ENCODE results near the gene PPP6R2. TPM values are rescaled to one million over a fixed set of nuclear protein-coding genes. Genes with fewer than 3 reads are reported as not detected.
A peak's percentile ranks its signal among the peaks of the same experiment; 100 is the strongest.

Gene PPP6R2
- total RNA-seq, 4 donors from 2014 or later: 65.7 to 103 (median 74.0) TPM

GRCh38 chr22:50314455-50315288, 28.5 kb upstream of the PPP6R2 start:
- DNase-seq: peak; percentile 84 to 85
- H3K4me1 ChIP-seq: peaks cover 15 to 26% of the 10 kb centered on the region in 2 donors
- H3K4me3 ChIP-seq (replicated peaks in 1 of 3): no peak overlapping the region
- WGBS, 2 donors: 41 to 53% methylated on average over 18 to 30 of the region's 33 CpGs
- H3K27ac ChIP-seq: peak overlapping the region in 1 of 3 donors; percentile 33
- TF ChIP-seq CTCF (IDR thresholded peaks at IDR 0.05) (no peak), POLR2A (IDR thresholded peaks at IDR 0.05) (peak in 1 of 2 donors; percentile 7)
- no peaks in the 10 kb centered on the region for H3K27me3 ChIP-seq
- no peaks in the 10 kb centered on the region for H3K9me3 ChIP-seq
- no peaks in the 10 kb centered on the region for H3K36me3 ChIP-seq
- intact Hi-C loops (cut with DNase I): loop anchor here (5.0 kb wide), 1 partner anchor 37 kb away; no protein-coding TSS in a partner anchor

- Histone ChIP-seq H3K4me1 (peaks cover 7 to 19% of the 10 kb centered on the region in 2 donors), H3K4me3 (replicated peaks in 1 of 3) (no peak overlapping the region), H3K27me3 (no peaks in the 10 kb centered on the region), H3K36me3 (no peaks in the 10 kb centered on the region), H3K27ac (no peak overlapping the region), H3K9me3 (no peaks in the 10 kb centered on the region)
- intact Hi-C loops (cut with DNase I): no loop called here
- TF ChIP-seq POLR2A (IDR thresholded peaks at IDR 0.05) (no peak), CTCF (IDR thresholded peaks at IDR 0.05) (no peak)
- DNase-seq: no peak
- WGBS, 2 donors: 91 to 95% methylated on average over 9 to 14 of the region's 18 CpGs
Observed at GRCh38 chr22:50315289-50316113, 27.6 kb upstream of the PPP6R2 start.

DNA sequence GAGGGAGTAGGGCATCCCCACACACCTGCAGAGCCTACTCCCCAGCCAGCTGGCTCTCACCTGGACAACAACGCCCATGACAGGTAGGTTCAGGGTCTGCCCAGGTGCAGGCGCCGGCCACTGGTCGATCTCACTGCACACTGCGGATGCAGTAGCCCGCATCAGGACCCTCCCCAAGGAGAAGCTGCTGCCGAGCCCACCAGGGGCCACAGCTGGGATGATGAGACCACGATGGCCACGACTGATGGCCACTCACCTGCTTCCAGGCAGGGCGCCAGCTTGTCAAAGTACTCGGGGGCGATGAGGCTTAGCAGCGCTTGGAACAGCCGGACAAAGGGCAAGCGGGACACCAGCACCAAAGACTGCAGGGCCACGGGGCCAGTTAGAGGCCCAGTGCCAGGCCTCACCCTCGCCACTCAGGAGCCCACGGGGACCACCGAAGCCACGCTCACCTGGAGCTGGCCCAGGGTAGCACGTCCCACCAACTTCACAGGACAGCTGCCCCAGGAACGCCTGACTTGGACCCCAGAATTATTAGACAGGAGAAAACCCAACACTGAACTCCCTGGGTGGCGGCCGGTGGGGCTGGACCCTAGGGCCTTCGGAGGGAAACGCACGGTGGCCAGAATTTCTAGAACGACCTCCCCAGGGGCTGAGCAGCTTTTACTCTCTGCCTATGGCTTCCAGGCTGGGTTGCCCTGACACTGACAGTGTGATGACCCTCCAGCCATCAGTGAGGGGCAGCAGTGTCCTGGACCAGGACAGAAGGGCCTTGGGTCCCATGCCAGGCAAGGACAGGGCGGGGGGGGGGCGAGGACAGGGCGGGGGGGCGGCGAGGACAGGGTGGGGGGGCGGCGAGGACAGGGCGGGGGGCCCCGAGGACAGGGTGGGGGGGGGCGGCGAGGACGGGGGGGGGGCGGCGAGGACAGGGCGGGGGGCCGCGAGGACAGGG, 26.7 kb upstream of the PPP6R2 start:
- 80 to 91% methylated on average over 8 to 9 of the region's 45 CpGs for WGBS, 2 donors
- intact Hi-C loops (cut with DNase I): no loop called here
- DNase-seq: peak; percentile 51 to 59
- Histone ChIP-seq H3K4me3 (replicated peaks in 1 of 3) (no peak overlapping the region), H3K4me1 (peaks cover 3 to 13% of the 10 kb centered on the region in 2 donors), H3K27me3 (no peaks in the 10 kb centered on the region), H3K9me3 (no peaks in the 10 kb centered on the region), H3K36me3 (no peaks in the 10 kb centered on the region), H3K27ac (no peak overlapping the region)
- TF ChIP-seq POLR2A (IDR thresholded peaks at IDR 0.05): no peak
- TF ChIP-seq CTCF (IDR thresholded peaks at IDR 0.05): no peak

DNA sequence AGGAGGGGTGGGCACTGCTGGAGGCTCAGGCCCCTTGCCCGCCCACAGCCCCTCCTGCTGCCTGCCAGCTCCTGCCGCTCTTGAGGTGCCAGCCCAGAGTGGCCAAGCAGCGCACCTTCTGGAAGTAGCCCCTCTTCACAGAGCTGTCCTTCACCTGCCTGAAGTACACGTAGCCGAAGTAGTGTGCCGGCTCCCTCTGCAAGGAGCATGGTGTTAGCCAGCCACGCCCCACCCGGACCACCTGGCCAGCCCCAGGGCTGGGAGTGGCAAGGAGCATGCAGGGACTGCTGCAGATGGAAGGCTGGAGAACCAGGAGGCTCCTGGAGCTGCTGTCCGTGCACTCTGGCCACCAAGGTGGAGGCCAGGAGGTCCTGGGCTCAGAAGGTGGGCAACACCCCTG, 25.9 kb upstream of the PPP6R2 start:
- Histone ChIP-seq H3K4me1 (peaks cover 3 to 13% of the 10 kb centered on the region in 2 donors), H3K36me3 (no peaks in the 10 kb centered on the region), H3K9me3 (no peaks in the 10 kb centered on the region), H3K4me3 (replicated peaks in 1 of 3) (no peak overlapping the region), H3K27me3 (no peaks in the 10 kb centered on the region), H3K27ac (no peak overlapping the region)
- 75 to 80% methylated on average over 7 of the region's 9 CpGs for WGBS, 2 donors
- DNase-seq: no peak
- TF ChIP-seq CTCF (IDR thresholded peaks at IDR 0.05): no peak
- no peak for TF ChIP-seq POLR2A (IDR thresholded peaks at IDR 0.05)
- intact Hi-C loops (cut with DNase I): no loop called here

Measured in thyroid gland (tissue), 4 donors.